Neutrophil (primary cell): ENCODE measurements around the gene EPS8.

Source experiments
- H3K27ac ChIP-seq: fragments of 200-600 bp; sonication (generic); 2 replicates; pipeline ENCODE4 v1.5.1; 2016; ENCODE audit warnings: mild to moderate bottlenecking, moderate library complexity
- H3K27me3 ChIP-seq: fragments of 200-600 bp; sonication (generic); 2 replicates; pipeline ENCODE4 v1.6.0; 2016; ENCODE audit warnings: mild to moderate bottlenecking
- H3K36me3 ChIP-seq: fragments of 200-600 bp; sonication (generic); 2 replicates; pipeline ENCODE4 v1.5.1; 2017
- H3K4me1 ChIP-seq, 2 experiments: fragments of 200-600 bp in 1 of 2; sonication (generic) in 1 of 2; 1 replicate in 1 of 2; 2 replicates in 1 of 2; pipeline versions ENCODE4 v1.5.1 to v1.6.1; 2013 to 2016; ENCODE audit warnings: low read depth in 1 of 2, low read length in 1 of 2, mild to moderate bottlenecking in 1 of 2, moderate library complexity in 1 of 2; ENCODE audit not compliant: control insufficient read depth in 1 of 2, insufficient read depth in 1 of 2
- H3K4me3 ChIP-seq, 2 experiments: fragments of 200-600 bp in 1 of 2; sonication (generic) in 1 of 2; 1 replicate in 1 of 2; 2 replicates in 1 of 2; pipeline ENCODE4 v1.5.1; 2013 to 2016; ENCODE audit warnings: low read depth in 1 of 2, low read length in 1 of 2, mild to moderate bottlenecking in 1 of 2, moderate library complexity in 1 of 2
- H3K9me3 ChIP-seq: fragments of 200-600 bp; sonication (generic); 2 replicates; pipeline ENCODE4 v1.5.1; 2016
- CTCF ChIP-seq: fragments of 200-600 bp; sonication (generic); IDR thresholded peaks from 2 replicates; pipeline ENCODE4 v1.5.1; 2016; ENCODE audit warnings: antibody characterized with exemption

EPS8 gene

GRCh38 chr12:15786772-15787171 is 2.4 kb downstream of the EPS8 start:
- TF ChIP-seq CTCF, result no peak
- Histone ChIP-seq H3K4me3 (no peak overlapping the region), H3K9me3 (no peaks in the 10 kb centered on the region), H3K27me3 (peaks cover 92% of the 10 kb centered on the region), H3K4me1 (peaks cover 18 to 19% of the 10 kb centered on the region in 2 experiments), H3K36me3 (no peaks in the 10 kb centered on the region), H3K27ac (no peak overlapping the region)

- H3K4me1 ChIP-seq, result peaks cover 3% of the 10 kb centered on the region in 2 experiments
Observed at GRCh38 chr12:15783288-15783687, 5.9 kb downstream of the EPS8 start.

GRCh38 chr12:15782667-15783066 is 6.5 kb downstream of the EPS8 start:
- Histone ChIP-seq H3K9me3 (no peaks in the 10 kb centered on the region), H3K27me3 (peaks cover 57% of the 10 kb centered on the region), H3K4me1 (no peaks in the 10 kb centered on the region), H3K27ac (no peak overlapping the region), H3K36me3 (no peaks in the 10 kb centered on the region), H3K4me3 (no peak overlapping the region)
- no peak for TF ChIP-seq CTCF

More at GRCh38 chr12:15783288-15783687, 5.9 kb downstream of the EPS8 start:
- Histone ChIP-seq H3K36me3 (no peaks in the 10 kb centered on the region), H3K27ac (no peak overlapping the region), H3K9me3 (no peaks in the 10 kb centered on the region), H3K4me3 (no peak overlapping the region), H3K27me3 (peaks cover 63% of the 10 kb centered on the region)
- TF ChIP-seq CTCF, result no peak

GRCh38 chr12:15779925-15780324 is 9.3 kb downstream of the EPS8 start:
- no peak for TF ChIP-seq CTCF
- Histone ChIP-seq H3K27ac (no peak overlapping the region), H3K27me3 (peaks cover 30% of the 10 kb centered on the region), H3K4me1 (no peaks in the 10 kb centered on the region), H3K36me3 (no peaks in the 10 kb centered on the region), H3K4me3 (no peak overlapping the region), H3K9me3 (no peaks in the 10 kb centered on the region)

GRCh38 chr12:15778126-15778525 is 11.1 kb downstream of the EPS8 start:
- Histone ChIP-seq H3K27me3 (peaks cover 12% of the 10 kb centered on the region), H3K4me3 (no peak overlapping the region), H3K9me3 (no peaks in the 10 kb centered on the region), H3K27ac (no peak overlapping the region), H3K36me3 (no peaks in the 10 kb centered on the region), H3K4me1 (no peaks in the 10 kb centered on the region)
- no peak for TF ChIP-seq CTCF
